ENCODE measurements around the gene KBTBD6. TPM values are rescaled to one million over a fixed set of nuclear protein-coding genes. Genes with fewer than 3 reads are reported as not detected.

Gene KBTBD6
- total RNA-seq, 1 experiment from 2014 or later = 9.1 TPM

GRCh38 chr13:41085961-41086585, 46.5 kb downstream of the KBTBD6 start:
- ATAC-seq (no peak), DNase-seq (ENCODE audit: low read depth, low spot score) (no peak)
- ChIA-PET POLR2A (no interaction called here), RAD21 (ENCODE audit: low non-redundant PET in 1 of 2, low total read pairs in 2 of 2, uncharacterized antibody in 2 of 2, unreplicated experiment in 2 of 2) (no interaction called here), CTCF (interaction anchor here (1.0 kb wide), 1 partner anchor 12 kb away, joined by 3 read pairs; no protein-coding TSS in a partner anchor)
- H3K79me2 ChIP-seq (ENCODE audit: insufficient read depth, low read length) = no peaks in the 10 kb centered on the region
- BruUV-seq (replicated peaks) = no TSS peak
- H3K4me2 ChIP-seq (ENCODE audit: low read length) = no peak overlapping the region
- no peaks in the 10 kb centered on the region for H4K20me1 ChIP-seq (ENCODE audit: insufficient read depth)
- no peak overlapping the region for H2AFZ ChIP-seq (ENCODE audit: low read depth, low read length, poor library complexity, severe bottlenecking)
- no peaks in the 10 kb centered on the region for H3K27me3 ChIP-seq (ENCODE audit: insufficient read depth, low read length)
- intact Hi-C loops (cut with micrococcal nuclease) = no loop called here
- H3K9ac ChIP-seq (ENCODE audit: low read length) = no peak overlapping the region
- no peak overlapping the region for H3K27ac ChIP-seq (ENCODE audit: low read depth, low read length)
- no peaks in the 10 kb centered on the region for H3K9me2 ChIP-seq (ENCODE audit: insufficient read depth)
- H3K4me3 ChIP-seq (replicated peaks in 1 of 2; ENCODE audit: low read depth in 1 of 2, low read length in 2 of 2) = no peak overlapping the region
- TF ChIP-seq, protein P1, sequence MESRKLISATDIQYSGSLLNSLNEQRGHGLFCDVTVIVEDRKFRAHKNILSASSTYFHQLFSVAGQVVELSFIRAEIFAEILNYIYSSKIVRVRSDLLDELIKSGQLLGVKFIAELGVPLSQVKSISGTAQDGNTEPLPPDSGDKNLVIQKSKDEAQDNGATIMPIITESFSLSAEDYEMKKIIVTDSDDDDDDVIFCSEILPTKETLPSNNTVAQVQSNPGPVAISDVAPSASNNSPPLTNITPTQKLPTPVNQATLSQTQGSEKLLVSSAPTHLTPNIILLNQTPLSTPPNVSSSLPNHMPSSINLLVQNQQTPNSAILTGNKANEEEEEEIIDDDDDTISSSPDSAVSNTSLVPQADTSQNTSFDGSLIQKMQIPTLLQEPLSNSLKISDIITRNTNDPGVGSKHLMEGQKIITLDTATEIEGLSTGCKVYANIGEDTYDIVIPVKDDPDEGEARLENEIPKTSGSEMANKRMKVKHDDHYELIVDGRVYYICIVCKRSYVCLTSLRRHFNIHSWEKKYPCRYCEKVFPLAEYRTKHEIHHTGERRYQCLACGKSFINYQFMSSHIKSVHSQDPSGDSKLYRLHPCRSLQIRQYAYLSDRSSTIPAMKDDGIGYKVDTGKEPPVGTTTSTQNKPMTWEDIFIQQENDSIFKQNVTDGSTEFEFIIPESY (IDR thresholded peaks at IDR 0.05; ENCODE audit: extremely low read depth, insufficient replicate concordance, low read length) = no peak
- TF ChIP-seq TCF7L2 (IDR thresholded peaks at IDR 0.05; ENCODE audit: borderline replicate concordance, extremely low read depth, insufficient read depth, insufficient read length) (no peak), EGR1 (IDR thresholded peaks at IDR 0.05; ENCODE audit: low read depth) (no peak), SIN3A (IDR thresholded peaks at IDR 0.05; ENCODE audit: low read depth) (no peak), EZH2phosphoT487 (IDR thresholded peaks at IDR 0.05; ENCODE audit: borderline replicate concordance) (no peak)
- H3K36me3 ChIP-seq (ENCODE audit: control insufficient read depth in 1 of 2, insufficient read depth in 2 of 2, low read length in 2 of 2) = peaks cover 4% of the 10 kb centered on the region in 2 experiments; a peak in 2 of 4 replicates
- H3K4me1 ChIP-seq (ENCODE audit: control insufficient read depth in 1 of 2, insufficient read depth in 2 of 2, low read length in 2 of 2) = no peaks in the 10 kb centered on the region
- no peaks in the 10 kb centered on the region for H3K9me3 ChIP-seq (ENCODE audit: control insufficient read depth in 1 of 2, insufficient read depth in 1 of 2, low read depth in 1 of 2, low read length in 2 of 2)

GRCh38 chr13:41079725-41080124, 52.9 kb downstream of the KBTBD6 start:
- RAD21 ChIA-PET (ENCODE audit: low non-redundant PET in 1 of 2, low total read pairs in 2 of 2, uncharacterized antibody in 2 of 2, unreplicated experiment in 2 of 2) = no interaction called here
- no peak overlapping the region for H3K27ac ChIP-seq (ENCODE audit: low read depth, low read length)
- H2AFZ ChIP-seq (ENCODE audit: low read depth, low read length, poor library complexity, severe bottlenecking) = no peak overlapping the region
- no peak overlapping the region for H3K4me3 ChIP-seq (replicated peaks in 1 of 2; ENCODE audit: low read depth in 1 of 2, low read length in 2 of 2)
- no peaks in the 10 kb centered on the region for H3K9me2 ChIP-seq (ENCODE audit: insufficient read depth)
- DNase-seq (ENCODE audit: low read depth, low spot score) (no peak), ATAC-seq (no peak)
- H4K20me1 ChIP-seq (ENCODE audit: insufficient read depth) = no peaks in the 10 kb centered on the region
- CTCF ChIA-PET = no interaction called here
- H3K4me1 ChIP-seq (ENCODE audit: control insufficient read depth in 1 of 2, insufficient read depth in 2 of 2, low read length in 2 of 2) = no peaks in the 10 kb centered on the region
- intact Hi-C loops (cut with micrococcal nuclease) = loop anchor here (5.0 kb wide), 1 partner anchor 573 kb away; no protein-coding TSS in a partner anchor
- H3K4me2 ChIP-seq (ENCODE audit: low read length) = no peak overlapping the region
- no peak overlapping the region for H3K9ac ChIP-seq (ENCODE audit: low read length)
- BruUV-seq (replicated peaks) = no TSS peak
- POLR2A ChIA-PET = no interaction called here
- TF ChIP-seq EGR1 (IDR thresholded peaks at IDR 0.05; ENCODE audit: low read depth) = no peak
- TF ChIP-seq SP1 (IDR thresholded peaks at IDR 0.05; ENCODE audit: low read depth) = no peak
- TF ChIP-seq, protein P2, sequence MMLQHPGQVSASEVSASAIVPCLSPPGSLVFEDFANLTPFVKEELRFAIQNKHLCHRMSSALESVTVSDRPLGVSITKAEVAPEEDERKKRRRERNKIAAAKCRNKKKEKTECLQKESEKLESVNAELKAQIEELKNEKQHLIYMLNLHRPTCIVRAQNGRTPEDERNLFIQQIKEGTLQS (IDR thresholded peaks at IDR 0.05) = no peak
- TF ChIP-seq CEBPB (IDR thresholded peaks at IDR 0.05; ENCODE audit: low read depth) = no peak
- TF ChIP-seq, protein P3, sequence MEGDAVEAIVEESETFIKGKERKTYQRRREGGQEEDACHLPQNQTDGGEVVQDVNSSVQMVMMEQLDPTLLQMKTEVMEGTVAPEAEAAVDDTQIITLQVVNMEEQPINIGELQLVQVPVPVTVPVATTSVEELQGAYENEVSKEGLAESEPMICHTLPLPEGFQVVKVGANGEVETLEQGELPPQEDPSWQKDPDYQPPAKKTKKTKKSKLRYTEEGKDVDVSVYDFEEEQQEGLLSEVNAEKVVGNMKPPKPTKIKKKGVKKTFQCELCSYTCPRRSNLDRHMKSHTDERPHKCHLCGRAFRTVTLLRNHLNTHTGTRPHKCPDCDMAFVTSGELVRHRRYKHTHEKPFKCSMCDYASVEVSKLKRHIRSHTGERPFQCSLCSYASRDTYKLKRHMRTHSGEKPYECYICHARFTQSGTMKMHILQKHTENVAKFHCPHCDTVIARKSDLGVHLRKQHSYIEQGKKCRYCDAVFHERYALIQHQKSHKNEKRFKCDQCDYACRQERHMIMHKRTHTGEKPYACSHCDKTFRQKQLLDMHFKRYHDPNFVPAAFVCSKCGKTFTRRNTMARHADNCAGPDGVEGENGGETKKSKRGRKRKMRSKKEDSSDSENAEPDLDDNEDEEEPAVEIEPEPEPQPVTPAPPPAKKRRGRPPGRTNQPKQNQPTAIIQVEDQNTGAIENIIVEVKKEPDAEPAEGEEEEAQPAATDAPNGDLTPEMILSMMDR (IDR thresholded peaks at IDR 0.05 in 2 of 3, conservative IDR thresholded peaks at IDR 0.05 in 1 of 3; ENCODE audit: borderline replicate concordance in 1 of 3, insufficient read depth in 1 of 3, low read depth in 2 of 3, low read length in 2 of 3) = no peak
- no peak for TF ChIP-seq CBX3 (IDR thresholded peaks at IDR 0.05; ENCODE audit: low read depth)
- TF ChIP-seq RAD21 (IDR thresholded peaks at IDR 0.05; ENCODE audit: low read depth) = no peak
- no peak for TF ChIP-seq ZNF274 (IDR thresholded peaks at IDR 0.05; ENCODE audit: low read depth, low read length)
- TF ChIP-seq, protein P4, sequence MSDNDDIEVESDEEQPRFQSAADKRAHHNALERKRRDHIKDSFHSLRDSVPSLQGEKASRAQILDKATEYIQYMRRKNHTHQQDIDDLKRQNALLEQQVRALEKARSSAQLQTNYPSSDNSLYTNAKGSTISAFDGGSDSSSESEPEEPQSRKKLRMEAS (IDR thresholded peaks at IDR 0.05) = no peak
- TF ChIP-seq POLR2A (IDR thresholded peaks at IDR 0.05; ENCODE audit: borderline replicate concordance, extremely low read depth, insufficient read depth, insufficient read length) = no peak
- no peak for TF ChIP-seq TCF7L2 (IDR thresholded peaks at IDR 0.05; ENCODE audit: borderline replicate concordance, extremely low read depth, insufficient read depth, insufficient read length)
- TF ChIP-seq POLR2AphosphoS5 (IDR thresholded peaks at IDR 0.05; ENCODE audit: low read depth, low read length) = no peak
- TF ChIP-seq EZH2phosphoT487 (IDR thresholded peaks at IDR 0.05; ENCODE audit: borderline replicate concordance) = no peak
- TF ChIP-seq JUND (IDR thresholded peaks at IDR 0.05) = no peak
- no peak for TF ChIP-seq SRF (IDR thresholded peaks at IDR 0.05; ENCODE audit: low read depth)
- no peaks in the 10 kb centered on the region for H3K9me3 ChIP-seq (ENCODE audit: control insufficient read depth in 1 of 2, insufficient read depth in 1 of 2, low read depth in 1 of 2, low read length in 2 of 2)
- no peaks in the 10 kb centered on the region for H3K27me3 ChIP-seq (ENCODE audit: insufficient read depth, low read length)
- no peaks in the 10 kb centered on the region for H3K79me2 ChIP-seq (ENCODE audit: insufficient read depth, low read length)
- H3K36me3 ChIP-seq (ENCODE audit: control insufficient read depth in 1 of 2, insufficient read depth in 2 of 2, low read length in 2 of 2) = peaks cover 16 to 28% of the 10 kb centered on the region in 2 experiments
